CD14-positive monocyte (primary cell): ENCODE data around the gene ZNF367. TPM values are rescaled to one million over a fixed set of nuclear protein-coding genes. Genes with fewer than 3 reads are reported as not detected.
A peak's percentile ranks its signal among the peaks of the same experiment; 100 is the strongest.

Experiments
- DNase-seq, 3 donors: peaks; one replicate each; pipeline ENCODE4 v3.0.0-alpha.2; 2011 to 2022
- H2AFZ ChIP-seq: 2 replicates; pipeline ENCODE4 v1.6.0; 2012; ENCODE audit warnings: mild to moderate bottlenecking, low read depth, low read length, inconsistent platforms; ENCODE audit not compliant: insufficient read depth, poor library complexity, severe bottlenecking
- H3K27ac ChIP-seq, 2 donors: 1 replicate in 1 of 2; 2 replicates in 1 of 2; pipeline ENCODE4 v1.5.1; 2012 to 2013; ENCODE audit warnings: low read length in 2 of 2, control low read depth in 1 of 2, inconsistent platforms in 1 of 2, low read depth in 1 of 2, mild to moderate bottlenecking in 1 of 2
- H3K27me3 ChIP-seq, 2 donors: one replicate each; pipeline versions ENCODE4 v1.6.0 to v1.6.1; 2011 to 2013; ENCODE audit warnings: low read length in 2 of 2; ENCODE audit not compliant: control insufficient read depth in 2 of 2, insufficient read depth in 2 of 2
- H3K36me3 ChIP-seq, 2 donors: replicated peaks in 1 of 2; 1 replicate in 1 of 2; 2 replicates in 1 of 2; pipeline versions ENCODE4 v1.5.1 to v1.6.1; 2012 to 2013; ENCODE audit warnings: low read length in 2 of 2, control low read depth in 1 of 2, inconsistent platforms in 1 of 2, mild to moderate bottlenecking in 1 of 2; ENCODE audit not compliant: insufficient read depth in 2 of 2, control insufficient read depth in 1 of 2
- H3K4me1 ChIP-seq, 2 donors: 1 replicate in 1 of 2; 2 replicates in 1 of 2; pipeline versions ENCODE4 v1.5.1 to v1.6.1; 2012 to 2013; ENCODE audit warnings: low read length in 2 of 2, control low read depth in 1 of 2, inconsistent platforms in 1 of 2, mild to moderate bottlenecking in 1 of 2, moderate library complexity in 1 of 2; ENCODE audit not compliant: insufficient read depth in 2 of 2, control insufficient read depth in 1 of 2
- H3K4me2 ChIP-seq: replicated peaks from 2 replicates; pipeline ENCODE3; 2012; ENCODE audit warnings: low read length, moderate library complexity, mild to moderate bottlenecking; ENCODE audit not compliant: poor library complexity, severe bottlenecking; ENCODE audit errors: extremely low read depth
- H3K4me3 ChIP-seq, 3 experiments: fragments of 200-600 bp in 1 of 3; sonication (generic) in 1 of 3; replicated peaks in 1 of 3; 1 replicate in 2 of 3; 2 replicates in 1 of 3; pipeline ENCODE4 v1.5.1; 2011 to 2013; ENCODE audit warnings: low read length in 3 of 3, mild to moderate bottlenecking in 3 of 3, control low read depth in 2 of 3, low read depth in 2 of 3, inconsistent platforms in 1 of 3, moderate library complexity in 1 of 3
- H3K79me2 ChIP-seq: 2 replicates; pipeline ENCODE4 v1.6.0; 2012; ENCODE audit warnings: mild to moderate bottlenecking, control low read depth, inconsistent platforms, low read length, moderate library complexity; ENCODE audit not compliant: insufficient read depth
- H3K9ac ChIP-seq: 2 replicates; pipeline ENCODE4 v1.6.0; 2017; ENCODE audit warnings: low read length, mild to moderate bottlenecking; ENCODE audit not compliant: insufficient read depth, poor library complexity, severe bottlenecking
- H3K9me3 ChIP-seq, 2 donors: replicated peaks in 1 of 2; 1 replicate in 1 of 2; 2 replicates in 1 of 2; pipeline versions ENCODE4 v1.5.1 to v1.6.1; 2012 to 2013; ENCODE audit warnings: low read length in 2 of 2, control low read depth in 1 of 2; ENCODE audit not compliant: control insufficient read depth in 1 of 2, insufficient read depth in 1 of 2
- H4K20me1 ChIP-seq: 2 replicates; pipeline ENCODE4 v1.6.0; 2012; ENCODE audit warnings: mild to moderate bottlenecking, low read length, control low read depth, moderate library complexity; ENCODE audit not compliant: insufficient read depth
- H3K27ac Mint-ChIP-seq, 7 donors: one replicate each; pipeline ENCODE4 v1.8.0; 2020; ENCODE audit warnings: mild to moderate bottlenecking in 7 of 7, mixed read lengths in 7 of 7, moderate library complexity in 6 of 7, inconsistent platforms in 2 of 7
- H3K27me3 Mint-ChIP-seq, 3 donors: one replicate each; pipeline ENCODE4 v1.8.0; 2021 to 2022; ENCODE audit warnings: low read depth in 3 of 3, mild to moderate bottlenecking in 3 of 3, mixed read lengths in 3 of 3, moderate library complexity in 3 of 3, inconsistent platforms in 1 of 3
- H3K36me3 Mint-ChIP-seq, 2 donors: one replicate each; pipeline ENCODE4 v1.8.0; 2020; ENCODE audit warnings: mixed read lengths in 2 of 2, inconsistent platforms in 1 of 2, mild to moderate bottlenecking in 1 of 2
- H3K4me1 Mint-ChIP-seq: one replicate; pipeline ENCODE4 v1.8.0; 2020; ENCODE audit warnings: mild to moderate bottlenecking, mixed read lengths
- H3K4me3 Mint-ChIP-seq, 2 donors: one replicate each; pipeline ENCODE4 v1.8.0; 2020; ENCODE audit warnings: mild to moderate bottlenecking in 2 of 2, mixed read lengths in 2 of 2, moderate library complexity in 1 of 2
- H3K9me3 Mint-ChIP-seq, 7 donors: one replicate each; pipeline ENCODE4 v1.8.0; 2020 to 2022; ENCODE audit warnings: mixed read lengths in 7 of 7, mild to moderate bottlenecking in 6 of 7, moderate library complexity in 6 of 7, inconsistent platforms in 2 of 7
- WGBS: methylation state at CpG from one replicate; pipeline ENCODE4 v1.1.5; 2013; ENCODE audit warnings: missing lambda C conversion rate; ENCODE audit not compliant: insufficient coverage; 5-methylcytosine and 5-hydroxymethylcytosine counted together
- intact Hi-C, 2 donors: fragments of 100-400 bp; cut with micrococcal nuclease; formaldehyde crosslinking; loops; one replicate each; pipeline versions ENCODE4 v1.15.0 to v1.15.1; 2023
- polyA plus RNA-seq, 3 donors: library from polyadenylated mRNA; depleted of rRNA in 1 of 3; unstranded in 2 of 3; stranded (reverse) in 1 of 3; fragments of 300-500 nt in 2 of 3; fragments of >200 nt in 1 of 3; fragmentation: Illumina TruSeq in 2 of 3; gene quantifications; 1 replicate in 2 of 3; 2 replicates in 1 of 3; pipeline ENCODE4 v1.2.3, GENCODE V29; 2012 to 2021
- TF ChIP-seq, protein P1 (sequence below): fragments of 200-600 bp; IDR thresholded peaks from one replicate; pipeline ENCODE4 v1.8.0; 2022; ENCODE audit warnings: antibody characterized with exemption, mild to moderate bottlenecking

Gene ZNF367
- polyA plus RNA-seq, 3 donors = 0.08 to 0.21 TPM; not detected in 1

GRCh38 chr9:96449845-96450612 lies 31.9 kb upstream of the ZNF367 start, which contains the start of gene HABP4:
Gene HABP4 (plus strand): TSS chr9:96450169. CDS start chr9:96450280, 111 bp downstream.
- TF ChIP-seq, protein P1, sequence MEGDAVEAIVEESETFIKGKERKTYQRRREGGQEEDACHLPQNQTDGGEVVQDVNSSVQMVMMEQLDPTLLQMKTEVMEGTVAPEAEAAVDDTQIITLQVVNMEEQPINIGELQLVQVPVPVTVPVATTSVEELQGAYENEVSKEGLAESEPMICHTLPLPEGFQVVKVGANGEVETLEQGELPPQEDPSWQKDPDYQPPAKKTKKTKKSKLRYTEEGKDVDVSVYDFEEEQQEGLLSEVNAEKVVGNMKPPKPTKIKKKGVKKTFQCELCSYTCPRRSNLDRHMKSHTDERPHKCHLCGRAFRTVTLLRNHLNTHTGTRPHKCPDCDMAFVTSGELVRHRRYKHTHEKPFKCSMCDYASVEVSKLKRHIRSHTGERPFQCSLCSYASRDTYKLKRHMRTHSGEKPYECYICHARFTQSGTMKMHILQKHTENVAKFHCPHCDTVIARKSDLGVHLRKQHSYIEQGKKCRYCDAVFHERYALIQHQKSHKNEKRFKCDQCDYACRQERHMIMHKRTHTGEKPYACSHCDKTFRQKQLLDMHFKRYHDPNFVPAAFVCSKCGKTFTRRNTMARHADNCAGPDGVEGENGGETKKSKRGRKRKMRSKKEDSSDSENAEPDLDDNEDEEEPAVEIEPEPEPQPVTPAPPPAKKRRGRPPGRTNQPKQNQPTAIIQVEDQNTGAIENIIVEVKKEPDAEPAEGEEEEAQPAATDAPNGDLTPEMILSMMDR = no peak
- Histone ChIP-seq H3K4me1 (peaks cover 14 to 20% of the 10 kb centered on the region in 2 donors), H3K36me3 (no peaks in the 10 kb centered on the region), H4K20me1 (no peaks in the 10 kb centered on the region), H3K27me3 (peaks cover 31 to 45% of the 10 kb centered on the region in 2 donors), H3K4me2 (peak within 1 kb of the TSS; percentile 86), H3K4me3 (peak within 1 kb of the TSS; percentile 28 to 75 (median 50)), H3K9ac (peak within 1 kb of the TSS; percentile 46), H3K9me3 (no peaks in the 10 kb centered on the region), H3K79me2 (no peaks in the 10 kb centered on the region), H3K27ac (no peak within 1 kb of the TSS), H2AFZ (peak within 1 kb of the TSS; percentile 89)
- Mint-ChIP-seq H3K27ac (peak within 1 kb of the TSS in 5 of 7 donors; percentile 8 to 91 (median 54)), H3K4me3 (peak within 1 kb of the TSS; percentile 86 to 92), H3K9me3 (peaks cover 0 to 9% (median 3%) of the 10 kb centered on the region in 7 donors), H3K36me3 (peaks cover 3% of the 10 kb centered on the region in 2 donors), H3K27me3 (peaks cover 45 to 74% (median 59%) of the 10 kb centered on the region in 3 donors), H3K4me1 (peaks cover 14% of the 10 kb centered on the region)
- peak; percentile 91 to 95 (median 91) for DNase-seq
- WGBS = under 1% methylated on average over 108 of the region's 108 CpGs
- intact Hi-C loops = loop anchor here (5.0 to 10.0 kb wide), 3 partner anchors 33 to 207 kb away; partner anchors contain the start of genes PRXL2C (in 2 of the 2) and ZNF367 (in 2 of the 2)

DNA sequence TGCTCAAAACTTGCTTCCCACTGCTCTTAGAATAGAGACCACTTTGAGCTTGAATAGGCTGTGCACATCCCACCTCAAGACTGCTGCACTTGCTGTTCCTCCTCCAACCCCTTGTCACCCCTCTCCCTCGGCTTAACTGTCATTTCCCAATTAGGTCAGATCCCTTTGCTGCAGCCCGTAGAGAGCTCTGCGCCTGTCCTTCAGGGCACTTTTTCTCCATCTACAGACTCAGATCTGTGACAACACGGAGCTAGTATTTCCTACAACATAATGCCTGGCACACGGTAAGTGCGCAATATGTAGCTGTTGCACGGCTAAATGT lies 31.3 kb upstream of the ZNF367 start:
- H3K27ac ChIP-seq = no peak overlapping the region
- 3% methylated on average over 7 of the region's 7 CpGs for WGBS
- no peaks in the 10 kb centered on the region for H3K79me2 ChIP-seq
- H3K9me3 ChIP-seq = no peaks in the 10 kb centered on the region
- peaks cover 0 to 9% (median 3%) of the 10 kb centered on the region in 7 donors for H3K9me3 Mint-ChIP-seq
- H3K4me3 Mint-ChIP-seq = peak overlapping the region; percentile 76 to 92
- H3K4me1 Mint-ChIP-seq = peaks cover 14% of the 10 kb centered on the region
- no peak for DNase-seq
- H3K4me2 ChIP-seq = peak overlapping the region; percentile 86
- peaks cover 45 to 71% (median 59%) of the 10 kb centered on the region in 3 donors for H3K27me3 Mint-ChIP-seq
- H3K36me3 ChIP-seq = no peaks in the 10 kb centered on the region
- peaks cover 14 to 20% of the 10 kb centered on the region in 2 donors for H3K4me1 ChIP-seq
- peaks cover 3% of the 10 kb centered on the region in 2 donors for H3K36me3 Mint-ChIP-seq
- H3K27ac Mint-ChIP-seq = peak overlapping the region in 4 of 7 donors; percentile 8 to 91 (median 46)
- peak overlapping the region; percentile 85 for H2AFZ ChIP-seq
- H3K27me3 ChIP-seq = peaks cover 31 to 45% of the 10 kb centered on the region in 2 donors
- H4K20me1 ChIP-seq = no peaks in the 10 kb centered on the region
- intact Hi-C loops = loop anchor here in 1 of 2 donors (10.0 kb wide), 1 partner anchor 205 kb away; the partner anchor contains the start of gene PRXL2C
- TF ChIP-seq, protein P1 = no peak
- H3K9ac ChIP-seq = no peak overlapping the region
- peak overlapping the region; percentile 26 to 75 (median 37) for H3K4me3 ChIP-seq
